DOHH2 (cell line): Measurements from ENCODE around the gene ADGRG7.

Source experiments
- CTCF ChIP-seq: fragments of 200-600 bp; sonication (generic); IDR thresholded peaks from one replicate; pipeline ENCODE4 v1.5.1; 2014; ENCODE audit warnings: antibody characterized with exemption, mild to moderate bottlenecking, low read depth, low read length; ENCODE audit not compliant: poor library complexity, severe bottlenecking
- EZH2phosphoT487 ChIP-seq: fragments of 200-600 bp; sonication (generic); IDR thresholded peaks from 2 replicates; pipeline ENCODE4 v1.6.1; 2017; ENCODE audit warnings: borderline replicate concordance, mild to moderate bottlenecking, antibody characterized with exemption, low read length, moderate library complexity, mixed read lengths

- TF ChIP-seq CTCF = no peak
- TF ChIP-seq EZH2phosphoT487 = no peak
Measured at GRCh38 chr3:100725935-100726513, 116.6 kb downstream of the ADGRG7 start.
